Activated CD4-positive, CD25-positive, alpha-beta regulatory T cell treated with anti-CD3 and anti-CD28 coated beads, Interleukin-2, amount 50 U/mL, for 16 hours (primary cell): ENCODE measurements around the gene NCBP1.
"Not testable (repeated sequence)": the region's sequence is repeated elsewhere in the genome, so short reads cannot be mapped to it uniquely, and the experiment has no call there.

Experiments
- DNase-seq: peaks from one replicate; pipeline ENCODE4 v3.0.0-alpha.2; 2020; ENCODE audit warnings: low read depth, low spot score

The NCBP1 gene

GRCh38 chr9:97673922-97674321, 40.3 kb downstream of the NCBP1 start:
- DNase-seq: no peak

- DNase-seq: no peak
Measured at GRCh38 chr9:97675655-97676054, 42.0 kb downstream of the NCBP1 start.

- no peak for DNase-seq
Measured at GRCh38 chr9:97682242-97682641, 48.6 kb downstream of the NCBP1 start.

DNA sequence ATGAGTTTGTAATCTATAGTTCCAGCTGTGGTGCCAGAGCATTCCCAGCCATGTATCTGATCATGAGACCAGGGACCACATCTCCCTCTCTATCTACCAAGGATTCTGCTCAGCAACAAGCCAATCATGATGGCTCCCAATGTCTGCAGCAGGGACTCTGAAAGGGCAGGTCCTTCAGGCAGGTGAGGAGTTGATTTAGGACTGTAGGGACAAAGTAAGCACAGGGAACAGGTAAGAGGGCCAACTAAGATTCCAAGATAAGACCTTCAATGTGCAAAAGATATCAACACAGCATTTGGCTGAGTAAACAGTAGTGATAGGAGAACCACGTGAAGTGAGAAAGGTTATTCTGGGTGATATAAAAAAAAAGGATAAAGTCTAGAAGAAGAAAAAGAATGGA, 55.0 kb downstream of the NCBP1 start:
- DNase-seq: no peak

DNA sequence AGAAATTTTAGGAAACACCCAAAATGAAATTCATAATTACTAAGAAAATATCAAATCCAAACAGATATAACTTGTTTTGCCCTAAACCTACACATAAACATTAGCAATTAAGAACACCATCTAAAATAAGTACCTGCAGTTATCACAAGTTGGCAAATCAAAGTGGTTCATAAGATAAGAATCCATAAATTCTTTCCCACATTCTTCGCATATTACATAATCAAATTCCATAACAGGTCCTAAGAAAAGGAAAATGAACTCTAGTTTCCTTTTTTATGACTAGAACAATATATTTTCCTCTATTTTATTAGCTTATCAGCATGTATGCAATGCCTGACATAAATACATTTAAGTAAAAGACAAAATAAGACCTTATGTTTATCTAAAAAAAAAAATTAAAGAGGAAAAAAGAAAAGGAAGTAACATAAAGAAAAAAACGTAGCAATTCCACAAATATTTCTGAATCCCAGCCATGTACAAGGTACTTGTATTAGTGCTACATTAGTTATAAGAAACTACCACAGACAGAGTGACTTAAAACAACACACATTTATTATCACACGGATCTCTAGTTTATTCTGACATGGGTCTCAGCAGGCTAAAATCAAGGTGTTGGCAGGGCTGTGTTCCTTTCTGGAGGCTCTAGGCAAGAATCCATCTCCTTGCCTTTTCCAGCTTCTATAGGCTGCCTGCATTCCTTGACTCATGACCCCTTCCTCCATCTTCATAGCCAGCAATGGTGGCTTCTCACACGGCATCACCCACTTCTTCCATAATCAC, 56.0 kb downstream of the NCBP1 start:
- DNase-seq: no peak

DNA sequence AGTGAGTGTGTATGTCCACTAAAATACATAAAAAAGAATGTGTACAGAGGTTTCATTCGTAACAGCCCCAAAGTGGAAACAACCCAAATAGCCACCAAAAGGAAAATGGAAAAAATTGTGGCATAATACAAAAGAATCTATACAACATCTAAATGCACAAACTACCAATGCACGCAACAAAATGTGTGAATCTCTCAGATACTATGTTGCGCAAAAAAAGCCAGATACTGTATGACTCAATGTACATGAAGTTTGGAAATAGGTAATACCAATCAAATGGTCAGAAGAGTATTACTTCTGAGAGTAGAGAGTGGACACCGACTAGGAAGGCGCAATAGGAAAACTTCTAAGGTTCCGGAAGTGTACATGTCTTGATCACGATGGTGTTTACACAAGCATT, 61.1 kb downstream of the NCBP1 start:
- no peak for DNase-seq

GRCh38 chr9:97695390-97695789, 61.8 kb downstream of the NCBP1 start:
- no peak for DNase-seq

DNA sequence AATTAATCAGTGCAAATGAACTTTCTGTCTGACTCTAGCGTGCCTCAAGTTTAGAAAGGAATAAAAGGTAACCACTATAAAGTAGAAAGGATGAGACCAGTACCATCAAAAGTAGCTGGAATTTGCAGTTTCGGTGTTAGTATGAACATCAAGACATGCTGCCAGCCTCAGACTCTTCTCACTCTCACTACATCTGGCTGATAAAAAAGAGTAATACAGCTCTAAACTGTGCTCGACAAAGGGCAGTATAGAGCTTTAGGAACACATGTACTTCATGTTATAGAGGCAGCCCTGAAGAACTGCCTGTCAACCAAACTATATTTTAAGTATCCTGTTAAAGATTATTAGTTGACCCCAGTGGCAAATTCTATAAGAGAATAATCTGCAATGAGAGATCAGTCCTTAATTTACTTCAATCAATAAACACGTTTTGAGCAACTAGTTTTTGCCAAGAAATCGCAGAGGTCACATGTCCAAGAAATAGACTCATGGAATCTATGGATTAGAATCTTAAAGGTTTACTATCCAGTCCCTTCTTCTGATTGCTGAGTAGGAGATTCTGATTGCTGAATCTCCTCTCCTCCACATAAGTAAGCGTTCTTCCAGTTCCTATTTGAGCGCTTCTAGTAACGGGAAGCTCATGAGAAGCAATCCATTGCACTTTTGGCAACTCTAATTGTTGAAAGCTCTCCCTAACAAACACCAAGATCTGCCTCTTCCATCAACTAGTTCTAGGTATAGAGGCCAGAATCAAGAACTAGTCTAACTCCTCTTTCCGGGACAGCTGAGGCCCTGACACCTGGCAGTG, 62.6 kb downstream of the NCBP1 start:
- DNase-seq: no peak

GRCh38 chr9:97696803-97697601, 63.4 kb downstream of the NCBP1 start, which contains the start of gene XPA:
XPA (minus strand) TSS chr9:97697340; CDS start chr9:97697292, 48 bp downstream.
- DNase-seq: peak; percentile 92

- no peak for DNase-seq
Measured at GRCh38 chr9:97697837-97698236, 64.2 kb downstream of the NCBP1 start.

DNA sequence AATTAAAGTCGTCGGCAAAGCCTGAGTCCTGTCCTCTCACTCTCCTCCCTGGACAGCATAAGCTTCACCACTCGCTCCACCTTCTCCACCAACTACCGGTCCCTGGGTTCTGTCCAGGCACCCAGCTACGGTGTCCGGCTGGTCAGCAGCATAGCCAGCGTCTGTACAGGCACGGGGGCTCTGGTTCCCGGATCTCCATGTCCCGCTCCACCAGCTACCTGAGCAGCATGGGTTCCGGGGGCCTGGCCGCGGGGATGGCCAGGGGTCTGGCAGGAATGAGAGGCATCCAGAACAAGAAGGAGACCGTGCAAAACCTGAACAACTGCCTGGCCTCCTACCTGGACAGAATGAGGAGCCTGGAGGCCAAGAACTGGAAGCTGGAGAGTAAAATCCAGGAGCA, 65.2 kb downstream of the NCBP1 start:
- DNase-seq: no peak

- not testable (repeated sequence) for DNase-seq
Measured at GRCh38 chr9:97699281-97699680, 65.7 kb downstream of the NCBP1 start.

GRCh38 chr9:97699824-97700223, 66.2 kb downstream of the NCBP1 start:
- not testable (repeated sequence) for DNase-seq

GRCh38 chr9:97703437-97704344, 70.1 kb downstream of the NCBP1 start:
- DNase-seq: no peak

DNA sequence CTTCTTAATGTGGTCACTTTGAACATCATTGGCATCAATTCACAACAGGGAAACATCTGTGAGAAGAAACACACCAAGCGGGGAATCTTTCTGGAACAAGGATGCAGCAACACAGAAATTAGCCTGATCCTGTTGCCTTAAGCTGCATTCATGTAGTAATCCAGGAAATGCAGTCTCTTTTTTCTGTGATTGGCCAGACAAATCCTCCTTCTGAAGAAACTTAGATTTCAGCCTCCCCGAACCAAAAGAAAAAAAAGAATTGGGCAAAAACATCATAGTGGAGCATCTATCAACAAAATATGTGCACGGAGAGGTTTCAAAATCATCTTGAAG, 70.7 kb downstream of the NCBP1 start:
- no peak for DNase-seq

- no peak for DNase-seq
Measured at GRCh38 chr9:97704851-97705250, 71.2 kb downstream of the NCBP1 start.

DNA sequence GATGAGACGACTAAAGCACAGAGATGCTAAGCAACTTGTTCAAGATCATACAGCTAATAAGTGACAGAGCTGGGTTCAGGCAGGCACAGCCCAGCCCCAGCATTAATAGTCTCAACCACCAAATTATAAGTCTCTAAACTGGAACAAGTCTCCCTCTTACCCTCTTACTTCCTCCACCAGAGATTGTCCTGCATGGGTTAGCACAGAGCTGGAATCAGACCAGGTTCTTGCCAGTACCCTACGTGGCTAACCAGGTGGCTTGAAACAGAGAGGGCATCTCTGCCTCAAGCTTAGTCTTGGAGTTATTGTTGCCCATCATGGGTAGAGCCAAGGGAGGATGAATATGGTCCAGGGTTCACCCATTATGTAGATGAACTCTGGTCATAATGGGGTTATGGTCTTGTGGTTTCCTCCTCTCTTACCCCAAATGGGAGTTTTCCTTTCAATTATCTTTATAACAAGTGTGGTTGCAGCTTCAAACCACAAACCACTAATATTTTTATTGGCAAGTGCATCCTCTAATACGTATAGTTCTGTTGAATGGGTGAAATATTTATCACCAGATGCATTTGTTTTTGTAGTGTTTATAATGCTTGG, 71.8 kb downstream of the NCBP1 start:
- DNase-seq: no peak

- DNase-seq: no peak
Measured at GRCh38 chr9:97706246-97706645, 72.6 kb downstream of the NCBP1 start.

GRCh38 chr9:97710356-97711222, 77.0 kb downstream of the NCBP1 start:
- peak; percentile 6 for DNase-seq

DNA sequence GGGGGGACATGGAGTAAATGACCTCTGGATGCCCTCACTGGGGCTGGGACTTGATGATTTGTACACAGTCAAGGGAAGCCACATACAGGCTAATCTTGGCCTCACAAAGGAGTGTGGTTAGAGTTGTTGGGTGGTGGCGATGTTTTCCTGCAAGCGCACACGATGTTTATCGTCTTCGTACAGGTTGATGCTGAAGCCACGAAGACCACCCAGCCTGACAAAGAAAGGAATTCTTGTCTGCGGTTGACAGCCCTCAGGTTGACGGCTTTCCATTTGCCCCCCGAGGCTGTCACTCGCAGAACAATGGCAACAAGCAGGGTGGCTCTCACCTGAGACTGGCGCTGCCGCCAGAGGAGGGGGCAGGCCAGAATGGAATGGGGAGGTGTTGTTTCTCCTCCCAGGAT, 77.6 kb downstream of the NCBP1 start:
- no peak for DNase-seq
